RWPE2 (cell line): ENCODE measurements around the gene CRADD.

Experiments used
- ATAC-seq: fragments of 200-7000 bp; cut with Tn5 transposase; 3 replicates; pipeline ENCODE4 v1.9.1; 2021; ENCODE audit warnings: low read depth
- DNase-seq: peaks from one replicate; pipeline ENCODE4 v3.0.0-alpha.2; 2020; ENCODE audit warnings: low spot score
- H3K27ac ChIP-seq: fragments of 450-650 bp; 2 replicates; pipeline ENCODE4 v1.5.1; 2017; ENCODE audit warnings: mild to moderate bottlenecking; ENCODE audit not compliant: poor library complexity, severe bottlenecking
- H3K27me3 ChIP-seq: fragments of 250-450 bp; sonication (Bioruptor Pico); 2 replicates; pipeline ENCODE4 v1.5.1; 2021; ENCODE audit warnings: mild to moderate bottlenecking, moderate library complexity; ENCODE audit not compliant: insufficient read depth, poor library complexity, severe bottlenecking
- H3K36me3 ChIP-seq: fragments of 250-450 bp; sonication (Bioruptor Pico); 2 replicates; pipeline ENCODE4 v1.5.1; 2020; ENCODE audit warnings: low read depth, mild to moderate bottlenecking, moderate library complexity
- H3K4me1 ChIP-seq: fragments of 250-450 bp; sonication (Bioruptor Pico); 2 replicates; pipeline ENCODE4 v1.5.1; 2021; ENCODE audit warnings: mild to moderate bottlenecking, moderate library complexity; ENCODE audit not compliant: insufficient read depth, poor library complexity, severe bottlenecking
- H3K4me3 ChIP-seq: fragments of 250-450 bp; sonication (Bioruptor Pico); 2 replicates; pipeline ENCODE4 v1.5.1; 2021; ENCODE audit warnings: mild to moderate bottlenecking, moderate library complexity; ENCODE audit not compliant: severe bottlenecking
- H3K9me3 ChIP-seq: fragments of 250-450 bp; sonication (Bioruptor Pico); 2 replicates; pipeline ENCODE4 v1.5.1; 2021; ENCODE audit warnings: mild to moderate bottlenecking, moderate library complexity; ENCODE audit not compliant: severe bottlenecking
- CTCF ChIP-seq: fragments of 450-650 bp; IDR thresholded peaks from one replicate; pipeline ENCODE4 v1.5.1; 2017; ENCODE audit warnings: mild to moderate bottlenecking, moderate library complexity; ENCODE audit not compliant: poor library complexity, severe bottlenecking

Gene CRADD

GRCh38 chr12:93789767-93790166 lies 112.6 kb downstream of the CRADD start:
- TF ChIP-seq CTCF = no peak
- Histone ChIP-seq H3K9me3 (no peaks in the 10 kb centered on the region), H3K27ac (peak overlapping the region; percentile 100), H3K4me3 (no peak overlapping the region), H3K36me3 (no peaks in the 10 kb centered on the region), H3K4me1 (peaks cover 47% of the 10 kb centered on the region), H3K27me3 (no peaks in the 10 kb centered on the region)
- ATAC-seq (no peak), DNase-seq (no peak)

GRCh38 chr12:93790472-93791152 lies 113.4 kb downstream of the CRADD start:
- ATAC-seq (peak; percentile 64), DNase-seq (peak; percentile 81)
- H3K4me1 ChIP-seq = peaks cover 40% of the 10 kb centered on the region
- H3K36me3 ChIP-seq = no peaks in the 10 kb centered on the region
- no peak overlapping the region for H3K4me3 ChIP-seq
- no peaks in the 10 kb centered on the region for H3K27me3 ChIP-seq
- no peaks in the 10 kb centered on the region for H3K9me3 ChIP-seq
- peak overlapping the region; percentile 100 for H3K27ac ChIP-seq
- TF ChIP-seq CTCF = no peak

- Histone ChIP-seq H3K4me1 (peaks cover 21% of the 10 kb centered on the region), H3K9me3 (no peaks in the 10 kb centered on the region), H3K27me3 (no peaks in the 10 kb centered on the region), H3K4me3 (no peak overlapping the region), H3K36me3 (no peaks in the 10 kb centered on the region), H3K27ac (no peak overlapping the region)
- ATAC-seq (no peak), DNase-seq (no peak)
- no peak for TF ChIP-seq CTCF
Measured at GRCh38 chr12:93793007-93793406, 115.8 kb downstream of the CRADD start.

GRCh38 chr12:93793983-93794382 lies 116.8 kb downstream of the CRADD start:
- DNase-seq (no peak), ATAC-seq (no peak)
- H3K36me3 ChIP-seq = no peaks in the 10 kb centered on the region
- H3K27ac ChIP-seq = no peak overlapping the region
- H3K4me3 ChIP-seq = no peak overlapping the region
- H3K4me1 ChIP-seq = peaks cover 30% of the 10 kb centered on the region
- no peak for TF ChIP-seq CTCF
- no peaks in the 10 kb centered on the region for H3K9me3 ChIP-seq
- no peaks in the 10 kb centered on the region for H3K27me3 ChIP-seq

GRCh38 chr12:93794738-93795137 lies 117.6 kb downstream of the CRADD start:
- Histone ChIP-seq H3K9me3 (no peaks in the 10 kb centered on the region), H3K27ac (no peak overlapping the region), H3K4me1 (peaks cover 30% of the 10 kb centered on the region), H3K36me3 (no peaks in the 10 kb centered on the region), H3K4me3 (no peak overlapping the region), H3K27me3 (no peaks in the 10 kb centered on the region)
- ATAC-seq (no peak), DNase-seq (no peak)
- no peak for TF ChIP-seq CTCF
